Measurements from ENCODE around the gene TMEM53.

DNA sequence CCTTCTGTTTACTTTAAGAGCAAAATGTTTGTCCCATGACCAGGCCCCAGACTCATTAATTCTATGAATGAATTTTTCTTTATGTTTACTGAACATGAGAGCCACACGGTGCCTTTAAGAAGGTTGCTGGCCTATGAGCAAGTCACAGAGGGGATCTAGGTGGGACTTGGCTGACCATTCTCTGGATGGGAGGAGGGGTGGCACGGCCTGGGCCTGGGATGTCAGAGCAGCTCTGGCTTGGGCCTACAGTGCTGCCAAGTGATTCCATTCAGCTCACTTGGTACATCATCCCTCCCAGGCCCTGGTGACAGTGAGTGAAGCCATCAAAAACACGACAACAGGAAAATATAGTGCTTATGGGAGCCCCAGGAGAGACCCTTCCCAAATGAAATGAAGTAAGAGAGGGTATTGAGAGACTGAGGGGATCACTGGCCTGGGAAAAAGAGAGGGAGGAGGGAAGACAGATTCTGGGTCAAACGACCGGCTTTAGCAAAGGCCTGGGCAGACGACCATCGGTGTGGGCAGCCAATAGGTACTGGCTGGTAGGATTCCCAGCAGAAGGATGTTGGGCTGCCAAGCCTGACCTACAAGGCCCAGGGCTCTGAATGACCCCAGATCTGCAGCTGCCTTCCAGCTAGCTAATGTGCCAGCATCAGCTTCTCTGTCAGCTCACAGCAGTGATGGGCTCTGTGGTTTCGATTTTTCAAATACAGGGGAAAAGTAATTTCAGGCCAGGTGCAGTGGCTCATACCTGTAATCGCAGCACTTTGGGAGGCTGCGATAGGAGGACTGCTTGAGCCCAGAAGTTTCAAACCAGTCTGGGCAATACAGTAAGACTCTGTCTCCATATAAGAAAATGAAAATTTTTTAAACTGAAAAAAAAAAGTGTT, 3.3 kb downstream of the TMEM53 start:
- TF ChIP-seq NFRKB (IDR thresholded peaks at IDR 0.05) = no peak
- TF ChIP-seq ELF4 (IDR thresholded peaks at IDR 0.05) = no peak
- no peak for TF ChIP-seq FOXM1 (IDR thresholded peaks at IDR 0.05; ENCODE audit: borderline replicate concordance)
- TF ChIP-seq SUZ12 (IDR thresholded peaks at IDR 0.05) = no peak
- TF ChIP-seq BHLHE40 (IDR thresholded peaks at IDR 0.05; ENCODE audit: borderline replicate concordance) = no peak
- TF ChIP-seq PKNOX1 (IDR thresholded peaks at IDR 0.05) = no peak
- TF ChIP-seq SP1 (IDR thresholded peaks at IDR 0.05) = no peak
